ENCODE results near the gene RHNO1.

DNA sequence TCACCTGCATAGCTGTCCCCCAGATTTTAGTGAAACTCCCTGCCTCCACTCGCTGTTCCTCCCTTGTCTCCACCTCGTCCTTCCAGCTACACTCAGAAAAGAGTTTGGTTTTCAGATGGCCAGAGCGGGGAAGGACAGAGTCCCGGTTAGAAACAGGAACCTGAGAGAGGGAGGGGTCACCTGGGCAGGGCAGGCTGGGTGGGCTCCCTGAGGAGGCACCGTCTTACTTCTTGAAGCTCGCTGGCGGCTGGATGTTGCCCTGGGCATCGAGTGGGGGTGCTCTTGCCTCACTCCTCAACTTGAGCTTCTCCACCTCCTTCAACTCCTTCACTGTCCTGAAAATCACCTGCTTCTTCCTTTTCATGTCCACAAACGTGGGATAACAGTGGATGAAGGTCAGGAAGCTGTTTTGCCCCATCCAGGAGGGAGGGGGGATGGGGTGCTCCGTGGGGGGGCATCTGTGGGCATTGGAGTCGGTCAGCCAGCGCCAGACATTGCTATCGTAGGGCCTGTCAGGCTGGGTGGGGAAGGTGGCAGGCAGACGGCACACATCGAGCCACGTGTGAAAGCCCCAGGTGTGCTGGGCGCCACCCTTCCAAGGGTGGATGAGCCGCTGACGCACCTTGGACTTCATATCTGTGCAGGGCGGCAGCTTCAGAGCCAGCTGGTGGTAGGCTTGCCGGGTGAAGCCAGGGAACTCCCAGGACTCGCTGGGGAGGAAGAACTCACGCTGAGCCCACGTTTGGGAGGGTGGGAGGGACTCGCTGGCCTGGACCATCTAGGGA, 22.2 kb upstream of the RHNO1 start:
- no peak for TF ChIP-seq CTCF (IDR thresholded peaks at IDR 0.05; ENCODE audit: poor library complexity)
- TF ChIP-seq EZH2 (IDR thresholded peaks at IDR 0.05; ENCODE audit: borderline replicate concordance) = no peak
